Middle frontal gyrus (tissue), 1 donor: ENCODE data around the gene EFNA4.
A peak's percentile ranks its signal among the peaks of the same experiment; 100 is the strongest.

Experiments used
- DNase-seq: peaks from one replicate; pipeline ENCODE4 v3.0.0-alpha.2; 2015; ENCODE audit warnings: low spot score; ENCODE audit errors: extremely low spot score

EFNA4 gene

GRCh38 chr1:155072531-155073289 lies 9.2 kb downstream of the EFNA4 start:
- DNase-seq, result no peak

- no peak for DNase-seq
Measured at GRCh38 chr1:155073377-155074242, 10.1 kb downstream of the EFNA4 start.

GRCh38 chr1:155075535-155075934 lies 12.0 kb downstream of the EFNA4 start:
- DNase-seq, result no peak

- DNase-seq, result no peak
Measured at GRCh38 chr1:155076371-155076770, 12.8 kb downstream of the EFNA4 start.

GRCh38 chr1:155077346-155077745 lies 13.8 kb downstream of the EFNA4 start:
- DNase-seq, result no peak

GRCh38 chr1:155077758-155078445 lies 14.4 kb downstream of the EFNA4 start:
- DNase-seq, result no peak

GRCh38 chr1:155078469-155079209 lies 15.1 kb downstream of the EFNA4 start, which contains the start of gene EFNA3:
Gene EFNA3, plus strand, starts transcription at chr1:155078837. Its CDS starts 105 bp downstream, at chr1:155078942.
- peak; percentile 47 for DNase-seq

- DNase-seq, result no peak
Measured at GRCh38 chr1:155079210-155079486, 15.6 kb downstream of the EFNA4 start.

- no peak for DNase-seq
Measured at GRCh38 chr1:155079487-155080311, 16.2 kb downstream of the EFNA4 start.

- no peak for DNase-seq
Measured at GRCh38 chr1:155080312-155081228, 17.0 kb downstream of the EFNA4 start.

GRCh38 chr1:155081472-155082300 lies 18.1 kb downstream of the EFNA4 start:
- no peak for DNase-seq

- no peak for DNase-seq
Measured at GRCh38 chr1:155082301-155083051, 18.9 kb downstream of the EFNA4 start.

- DNase-seq, result no peak
Measured at GRCh38 chr1:155083052-155083541, 19.6 kb downstream of the EFNA4 start.

- DNase-seq, result no peak
Measured at GRCh38 chr1:155083865-155084721, 20.6 kb downstream of the EFNA4 start.

- DNase-seq, result peak; percentile 89
Measured at GRCh38 chr1:155084722-155085503, 21.4 kb downstream of the EFNA4 start.
